IPS DF 4.7 (cell line): Measurements from ENCODE around the gene THBS2.
"Not testable (repeated sequence)": the region's sequence is repeated elsewhere in the genome, so short reads cannot be mapped to it uniquely, and the experiment has no call there.

ENCODE experiments used
- DNase-seq: peaks from one replicate; pipeline ENCODE4 v3.0.0-alpha.2; 2013; ENCODE audit warnings: low spot score; ENCODE audit errors: extremely low read depth

Gene THBS2

DNA sequence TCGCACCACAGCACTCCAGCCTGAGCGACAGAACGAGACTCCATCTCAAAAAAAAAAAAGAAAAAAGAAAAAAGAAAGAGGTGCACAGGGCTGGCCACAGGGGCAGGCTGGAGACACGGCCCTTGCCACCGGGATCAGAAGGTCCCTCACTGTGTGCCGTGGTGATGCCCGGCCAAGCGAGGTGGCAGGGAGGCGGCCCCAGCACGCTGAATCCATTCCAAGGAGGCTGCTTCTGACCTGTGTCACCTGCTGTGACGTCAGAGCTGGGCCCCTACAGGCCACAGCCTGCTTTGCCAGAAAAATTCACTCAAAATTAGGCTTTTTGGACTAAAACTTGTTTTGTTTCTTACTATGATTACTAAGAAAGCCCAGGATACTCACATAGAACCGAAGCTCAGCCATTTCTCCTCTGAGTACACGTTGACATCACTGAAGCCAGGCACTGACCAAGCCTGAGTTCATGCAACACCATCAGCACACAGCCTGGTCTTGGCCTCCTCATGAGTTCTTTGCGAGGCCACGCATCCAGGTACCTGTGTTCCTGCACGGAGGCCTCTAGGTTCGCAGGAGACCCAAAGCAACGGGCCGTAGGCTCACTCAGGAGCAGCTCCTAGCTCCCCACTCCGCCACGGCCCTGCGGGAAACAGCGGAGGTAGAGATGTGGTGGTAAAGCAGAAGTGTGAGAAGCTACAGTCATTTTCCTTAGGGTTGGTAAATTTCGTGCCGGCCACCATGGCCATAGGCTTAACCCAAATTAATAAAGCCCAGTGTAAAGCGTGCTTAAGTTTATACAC is 67.8 kb downstream of the THBS2 start:
- no peak for DNase-seq

DNA sequence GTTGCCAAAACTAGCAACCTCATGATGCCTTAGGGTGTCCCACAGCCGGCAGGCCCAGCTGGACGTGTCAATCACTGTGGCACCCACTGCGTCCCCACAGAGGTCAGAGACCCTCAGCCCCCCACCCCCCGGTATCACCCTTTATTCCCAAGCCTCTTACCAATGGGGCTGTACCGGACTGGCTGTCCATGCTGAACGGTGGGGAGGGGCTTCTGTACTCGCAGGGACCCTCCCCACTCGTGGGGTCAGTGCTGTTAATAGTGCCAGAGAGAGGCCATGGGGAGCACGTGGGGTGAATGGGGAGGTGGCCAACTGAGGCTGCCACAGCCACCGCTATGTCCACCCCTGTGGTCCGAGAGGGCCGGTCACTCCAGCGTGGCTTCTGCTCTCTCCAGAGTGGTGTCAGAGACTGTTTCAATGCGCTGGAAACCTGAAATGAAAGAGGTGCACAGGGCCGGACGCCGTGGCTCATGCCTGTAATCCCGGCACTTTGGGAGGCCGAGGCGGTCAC is 68.6 kb downstream of the THBS2 start:
- no peak for DNase-seq

DNA sequence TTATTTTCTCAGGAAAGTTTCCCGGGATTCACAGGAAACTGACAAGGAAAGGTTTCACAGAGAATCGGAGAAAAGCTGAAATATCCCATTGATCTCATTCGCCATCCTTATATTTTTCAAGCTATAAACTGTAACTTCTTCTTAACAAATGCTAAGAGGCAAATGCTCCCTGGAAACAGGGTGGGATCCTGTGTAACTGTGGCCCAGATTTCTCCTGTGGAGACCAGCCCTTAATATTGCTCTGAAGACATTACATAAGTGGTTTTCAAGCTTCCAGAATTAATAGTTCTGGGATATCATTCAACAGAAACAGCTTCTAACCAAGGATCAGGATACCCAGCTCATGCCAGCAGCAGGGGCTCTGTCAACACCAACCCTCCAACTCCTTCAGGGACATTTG is 69.2 kb downstream of the THBS2 start:
- DNase-seq, result no peak

DNA sequence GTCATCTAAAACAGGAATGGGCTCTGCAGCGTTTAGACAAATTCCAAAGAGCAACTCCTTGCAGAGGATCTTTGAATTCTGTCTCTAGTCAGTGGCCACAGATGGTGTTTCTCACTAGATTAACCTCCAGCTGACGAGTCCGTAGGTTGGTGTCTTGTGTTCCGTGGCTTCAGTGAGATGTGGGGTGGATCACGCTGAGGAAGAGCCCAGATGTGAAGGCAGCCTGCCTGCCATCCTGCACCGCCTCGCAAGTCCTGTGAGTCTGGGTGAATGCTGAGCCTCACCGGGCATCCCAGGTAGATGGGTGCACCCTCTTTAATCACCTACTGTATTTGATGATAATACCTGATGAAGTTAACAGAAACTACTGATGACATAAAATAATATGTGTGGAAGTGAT is 70.4 kb downstream of the THBS2 start:
- no peak for DNase-seq

DNA sequence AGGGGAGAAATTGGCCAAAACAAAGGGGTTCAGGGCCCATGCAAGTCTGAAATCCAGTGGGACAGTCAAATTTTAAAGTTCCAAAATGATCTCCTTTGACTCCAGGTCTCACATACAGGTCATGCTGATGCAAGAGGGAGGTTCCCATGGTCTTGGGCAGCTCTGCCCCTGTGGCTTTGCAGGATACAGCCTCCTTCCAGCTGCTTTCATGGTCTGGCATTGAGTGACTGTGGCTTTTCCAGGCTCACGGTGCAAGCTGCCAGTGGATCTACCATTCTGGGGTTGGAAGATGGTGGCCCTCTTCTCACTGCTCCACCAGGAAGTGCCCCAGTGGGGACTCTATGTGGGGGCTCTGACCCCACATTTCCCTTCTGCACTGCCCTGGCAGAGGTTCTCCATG is 73.8 kb downstream of the THBS2 start:
- DNase-seq, result not testable (repeated sequence)

DNA sequence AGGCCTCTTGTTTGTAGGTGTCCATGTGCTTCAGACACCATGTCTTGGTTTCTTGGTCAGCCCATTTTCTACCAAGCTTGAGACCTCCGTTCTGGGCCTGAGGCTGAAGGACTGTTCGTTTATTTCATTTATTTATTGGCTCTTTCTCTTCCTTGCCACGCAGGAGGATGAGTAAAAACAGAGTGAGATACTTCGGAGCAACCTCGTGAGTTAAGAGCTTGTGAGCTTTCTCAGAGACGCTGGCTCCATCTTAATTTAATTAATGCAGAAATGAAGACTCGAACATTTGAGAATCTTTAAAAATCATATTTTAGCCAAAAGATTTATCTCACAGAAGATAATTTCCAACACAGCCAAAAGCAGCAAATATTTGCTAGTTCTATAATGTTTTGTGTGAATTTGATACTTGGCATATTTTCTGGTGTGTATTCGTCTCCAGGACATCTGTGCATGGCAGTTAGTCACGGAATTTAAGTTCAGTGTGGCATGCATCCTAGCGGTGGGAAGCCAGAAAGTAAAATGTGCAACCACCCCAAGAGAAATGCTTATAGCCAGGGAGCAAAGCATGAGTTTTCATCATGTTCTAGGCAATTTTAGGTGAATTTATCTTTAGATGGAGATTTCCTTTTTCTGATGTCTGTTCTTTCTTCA is 76.0 kb downstream of the THBS2 start:
- no peak for DNase-seq

DNA sequence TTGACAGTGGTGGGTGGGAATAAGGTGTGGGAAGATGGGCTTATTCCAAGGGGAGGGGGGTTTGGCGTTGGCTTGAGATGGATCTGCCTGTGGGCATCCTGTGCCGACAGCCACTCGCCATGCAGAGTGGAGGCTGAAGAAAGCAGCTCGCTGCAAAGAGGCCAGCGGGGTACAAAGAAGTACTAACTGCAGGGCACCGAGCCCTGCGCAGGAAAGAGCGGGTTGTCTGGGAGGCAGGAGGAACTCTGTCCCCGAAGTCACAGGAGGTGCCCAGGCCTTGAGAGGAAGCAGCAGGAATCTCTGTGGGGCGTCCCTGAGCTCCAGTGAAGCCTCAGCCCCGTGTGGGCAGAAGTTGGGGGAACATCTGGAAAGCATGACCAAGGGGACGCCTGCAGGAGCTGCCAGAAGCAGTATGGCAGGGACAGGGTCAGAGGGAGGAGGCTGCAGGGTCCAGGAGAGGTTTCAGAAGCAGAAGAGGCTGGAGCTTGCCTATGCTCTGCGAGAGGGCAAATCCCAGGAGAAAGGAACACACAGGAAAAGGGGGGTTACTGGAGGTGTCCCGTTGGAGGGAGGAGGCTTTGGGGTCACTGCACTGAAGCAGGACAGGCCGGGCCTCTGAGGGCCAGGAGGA is 77.2 kb downstream of the THBS2 start:
- no peak for DNase-seq

DNA sequence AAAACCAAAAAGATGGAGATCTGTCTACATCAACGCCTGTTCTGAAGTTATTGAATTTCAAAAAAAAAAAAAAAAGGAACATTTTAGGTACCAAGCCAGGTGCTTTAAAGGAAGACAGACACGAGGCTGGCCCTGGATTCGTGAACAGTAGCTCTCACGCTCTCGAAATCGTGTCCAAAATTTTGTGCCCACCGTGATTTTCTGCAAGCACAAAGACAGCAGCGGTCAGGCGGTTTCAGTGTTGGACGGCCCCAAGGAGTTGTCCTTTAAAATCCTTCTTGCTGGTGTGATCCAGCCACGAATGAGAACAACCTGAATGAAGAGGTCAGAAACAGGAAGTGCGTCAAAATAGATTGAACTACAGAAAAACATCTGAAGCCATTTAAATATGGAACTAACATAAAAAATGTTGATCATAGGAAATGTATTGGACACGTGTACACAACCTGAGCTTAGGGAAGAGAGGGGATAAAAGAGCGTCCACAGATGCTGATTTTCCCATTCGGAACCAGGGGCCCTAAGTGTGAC is 78.2 kb downstream of the THBS2 start:
- no peak for DNase-seq

DNA sequence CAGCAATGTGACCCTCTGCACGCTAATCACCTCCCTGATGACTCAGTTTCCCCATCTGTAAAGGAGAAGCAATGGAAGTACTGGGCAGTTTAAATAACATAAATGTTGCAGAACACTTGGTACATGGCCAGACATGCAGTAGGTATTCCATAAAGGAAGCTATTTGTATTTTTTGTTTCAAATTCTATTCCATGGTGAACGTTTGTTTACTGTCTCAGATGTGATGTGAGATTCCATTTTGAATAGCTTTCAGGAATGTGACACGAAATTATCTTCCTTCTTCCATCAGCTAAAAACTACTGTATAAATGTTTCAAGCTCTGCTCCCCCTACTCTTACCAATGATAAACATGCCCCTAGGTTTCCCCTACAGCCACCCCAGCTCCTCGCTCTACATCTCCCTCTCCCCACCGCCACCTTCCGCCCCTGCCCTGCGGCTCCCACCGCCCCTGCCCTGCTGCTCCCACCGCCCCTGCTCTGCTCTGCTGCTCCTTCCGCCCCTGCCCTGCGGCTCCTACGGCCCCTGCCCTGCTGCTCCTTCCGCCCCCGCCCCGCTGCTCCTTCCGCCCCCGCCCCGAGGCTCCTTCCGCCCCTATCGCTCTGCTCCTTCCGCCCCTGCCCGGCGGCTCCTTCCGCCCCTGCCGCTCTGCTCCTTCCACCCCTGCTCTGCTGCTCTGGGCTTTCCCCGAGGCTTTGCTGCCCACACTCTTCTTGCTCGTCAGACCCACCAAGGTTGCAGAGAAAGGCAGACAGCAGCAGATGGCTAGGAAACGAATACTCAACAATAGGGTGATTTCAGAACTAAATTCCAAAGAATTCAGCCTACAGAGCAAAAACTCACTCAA is 78.9 kb downstream of the THBS2 start:
- DNase-seq, result no peak

DNA sequence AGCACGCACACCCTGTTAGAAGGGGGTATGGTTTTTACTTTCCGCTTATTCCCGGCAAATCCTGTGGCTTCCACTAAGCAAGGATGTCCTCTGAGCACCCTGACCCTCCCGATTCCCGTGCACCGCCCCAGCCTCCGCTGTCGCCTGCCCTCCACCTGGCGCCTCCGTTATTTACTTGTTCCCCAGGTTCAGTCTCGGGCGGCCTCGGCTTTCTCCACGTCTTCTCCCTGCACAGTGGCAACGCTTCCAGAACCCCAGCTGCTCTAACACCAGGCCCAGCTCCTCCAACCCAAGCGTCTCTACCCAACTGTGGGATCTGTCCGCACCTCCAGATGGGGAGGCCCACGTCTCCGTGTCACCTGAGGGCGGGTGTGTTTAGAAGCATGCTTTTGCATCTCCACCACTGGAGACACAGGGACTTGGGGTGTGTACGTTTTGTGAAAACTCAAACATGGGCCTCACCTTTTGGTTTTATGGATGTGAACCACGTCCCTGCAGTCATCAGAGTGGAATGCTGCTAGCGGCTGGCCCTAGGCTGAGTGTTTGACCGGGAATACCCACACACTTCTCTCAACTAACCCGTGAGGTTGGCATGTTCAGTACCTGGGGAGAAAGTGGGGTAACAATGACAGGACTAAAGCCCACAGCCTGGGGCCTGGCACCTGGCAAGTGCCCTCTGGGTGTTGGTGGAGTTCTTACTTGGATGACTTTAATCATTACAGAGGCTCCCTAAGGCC is 79.9 kb downstream of the THBS2 start:
- no peak for DNase-seq

DNA sequence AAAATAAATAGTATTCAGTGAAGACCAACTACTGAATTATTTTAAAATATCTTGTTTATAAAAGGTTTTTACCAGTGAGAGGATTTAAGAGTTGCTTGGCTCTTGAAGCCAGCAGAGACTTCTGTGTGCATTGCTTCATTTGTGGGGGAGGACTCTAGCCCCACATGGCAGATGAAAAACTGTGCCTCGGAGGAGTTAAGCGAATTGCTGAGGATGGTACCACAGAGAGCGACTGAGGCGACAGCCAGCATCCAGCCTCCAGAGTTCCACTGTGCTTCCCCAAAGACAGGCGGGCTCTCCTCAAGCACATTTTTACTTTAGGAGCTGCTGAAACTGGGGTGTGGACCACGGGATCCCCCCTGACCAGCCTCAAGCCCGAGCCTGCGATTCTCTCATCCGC is 80.7 kb downstream of the THBS2 start:
- no peak for DNase-seq

DNA sequence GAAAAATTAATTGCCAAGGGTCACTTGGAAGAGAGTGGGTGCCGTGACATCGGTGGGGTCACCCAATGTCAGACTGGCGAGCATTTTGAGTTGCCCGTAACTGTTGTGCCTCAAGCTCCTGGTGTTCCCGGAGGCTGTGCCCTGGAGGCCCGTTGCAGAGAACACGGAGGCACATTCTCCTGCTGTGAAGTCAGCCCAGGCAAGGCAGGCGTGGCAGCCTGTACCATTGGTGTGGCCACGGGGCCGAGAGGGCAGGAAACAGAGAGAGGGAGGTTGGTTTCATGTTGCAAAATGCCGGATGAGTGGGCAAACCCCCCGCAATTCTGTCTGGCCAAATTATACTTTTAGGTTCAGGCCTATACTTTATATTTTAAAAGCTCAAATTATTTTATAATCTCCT is 81.2 kb downstream of the THBS2 start:
- no peak for DNase-seq

DNA sequence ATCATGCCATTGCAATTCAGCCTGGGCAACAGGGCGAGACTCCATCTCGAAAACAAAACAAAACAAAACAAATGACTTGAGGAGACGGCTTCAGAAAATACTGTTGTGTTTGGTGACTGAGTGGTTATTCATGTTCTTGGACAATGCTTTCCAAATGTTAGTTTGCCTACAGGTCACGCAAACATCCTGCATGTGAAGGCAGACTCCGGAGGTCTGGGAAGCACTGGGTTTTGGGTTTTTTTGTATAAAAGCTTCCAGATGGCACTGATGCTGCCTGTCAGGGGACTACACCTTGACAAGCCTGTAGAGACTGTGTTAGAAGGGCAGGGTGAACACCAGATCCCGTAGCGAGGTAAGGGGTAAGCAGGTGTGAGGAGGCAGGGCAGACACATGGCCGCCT is 81.7 kb downstream of the THBS2 start:
- DNase-seq, result no peak

DNA sequence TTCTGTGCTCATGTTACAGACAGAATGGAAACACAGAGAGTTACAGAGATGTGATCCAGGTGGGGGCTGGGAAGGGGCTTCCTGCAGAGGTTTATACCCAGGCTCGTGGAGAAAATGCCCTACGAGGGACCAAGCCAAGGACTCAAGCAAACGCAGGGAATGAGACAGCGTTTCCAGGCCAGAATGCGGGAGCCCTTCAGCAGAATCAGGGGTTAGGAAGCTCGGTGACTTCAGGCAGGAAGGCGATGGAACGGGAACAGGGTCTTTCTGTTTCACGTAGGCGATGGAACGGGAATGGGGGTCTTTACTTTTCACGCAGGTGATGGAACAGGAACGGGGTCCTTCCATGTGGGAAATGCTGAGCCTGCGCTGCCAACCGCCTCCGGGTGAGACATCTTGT is 82.6 kb downstream of the THBS2 start:
- DNase-seq, result no peak

DNA sequence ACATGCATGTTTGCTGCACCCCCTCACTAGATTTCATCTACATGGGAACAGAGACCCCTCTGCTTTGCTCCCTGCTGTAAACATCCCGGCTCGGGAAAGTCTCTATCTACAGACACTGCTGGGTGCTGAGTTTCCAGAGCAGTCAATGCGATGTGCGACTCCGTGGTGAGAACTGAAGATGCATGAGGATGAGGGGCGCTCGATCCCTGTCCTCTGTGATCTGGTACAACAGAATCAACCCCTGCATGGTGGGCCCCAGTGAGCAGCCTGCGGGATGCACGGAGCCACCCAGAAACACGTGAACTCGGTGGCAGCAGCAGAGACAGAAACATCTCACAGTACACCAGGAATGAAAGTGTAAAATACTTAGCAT is 83.1 kb downstream of the THBS2 start:
- DNase-seq, result no peak

DNA sequence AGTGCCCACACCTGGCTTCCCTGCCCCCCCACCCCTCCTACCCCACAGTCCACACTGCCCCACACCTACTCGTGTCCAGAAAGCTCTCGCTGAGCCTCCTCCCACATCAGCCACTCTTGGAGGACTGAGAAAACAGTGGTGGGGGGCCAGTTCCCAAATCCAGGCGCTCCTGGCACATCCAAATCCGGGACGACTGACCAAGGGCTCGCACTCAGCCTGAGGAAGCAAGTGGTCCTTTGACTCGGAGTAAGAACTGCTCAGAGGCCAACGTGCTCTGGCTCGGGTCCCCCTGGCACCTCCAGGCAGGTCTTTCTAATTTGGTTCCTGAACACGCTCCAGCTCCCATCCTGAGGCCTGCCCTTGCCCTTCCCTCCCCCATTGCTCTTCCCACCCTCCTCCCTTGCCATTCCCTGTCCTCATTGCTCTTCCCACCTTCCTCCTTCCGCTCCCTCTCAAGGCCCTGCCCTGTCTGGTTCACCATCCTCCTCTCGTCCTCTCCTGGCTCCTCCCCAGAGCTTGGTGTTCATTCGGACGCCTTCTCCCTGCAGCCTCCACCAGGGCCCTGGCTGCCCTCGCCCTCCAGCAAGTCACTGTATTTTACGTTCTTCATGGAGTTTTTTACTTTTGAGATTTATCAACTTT is 83.6 kb downstream of the THBS2 start:
- no peak for DNase-seq

DNA sequence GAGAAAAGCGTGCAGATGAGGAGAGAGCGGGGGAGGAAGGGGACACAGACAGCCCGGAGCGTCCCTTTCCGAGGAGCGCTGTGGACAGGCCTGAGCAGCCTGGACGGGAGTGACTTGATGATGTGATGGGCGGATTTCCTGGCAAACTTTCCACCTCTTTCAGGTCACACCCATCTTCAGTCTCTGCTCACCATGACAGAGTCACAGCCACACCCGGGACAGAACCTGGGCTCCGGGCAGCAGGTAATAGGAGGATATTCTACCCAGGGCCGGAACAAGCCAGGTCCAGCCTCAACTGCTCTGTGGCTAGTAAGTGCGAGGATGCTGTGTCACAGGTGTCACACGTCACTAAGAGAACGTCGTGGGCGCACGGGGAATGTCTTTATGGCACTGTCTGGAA is 84.3 kb downstream of the THBS2 start:
- DNase-seq, result no peak

DNA sequence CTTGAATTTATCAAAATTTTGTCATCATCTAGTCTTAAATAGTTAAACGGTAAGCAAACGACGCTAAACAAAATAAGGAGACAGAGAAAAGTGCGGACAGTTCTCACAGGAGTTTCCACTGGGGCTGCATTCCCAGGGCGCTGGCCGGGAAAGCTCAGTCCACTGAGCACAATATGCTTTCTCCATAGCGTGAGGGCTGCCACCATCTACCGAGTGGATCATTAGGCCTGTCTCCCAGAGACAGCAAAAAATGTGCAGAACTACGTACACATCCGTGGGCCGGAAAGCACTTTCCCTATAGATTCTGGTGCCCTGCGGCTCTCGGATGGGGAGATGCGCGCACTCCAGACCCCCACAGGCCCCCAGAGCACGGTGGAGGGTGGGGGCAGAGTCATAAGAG is 84.9 kb downstream of the THBS2 start:
- DNase-seq, result no peak

DNA sequence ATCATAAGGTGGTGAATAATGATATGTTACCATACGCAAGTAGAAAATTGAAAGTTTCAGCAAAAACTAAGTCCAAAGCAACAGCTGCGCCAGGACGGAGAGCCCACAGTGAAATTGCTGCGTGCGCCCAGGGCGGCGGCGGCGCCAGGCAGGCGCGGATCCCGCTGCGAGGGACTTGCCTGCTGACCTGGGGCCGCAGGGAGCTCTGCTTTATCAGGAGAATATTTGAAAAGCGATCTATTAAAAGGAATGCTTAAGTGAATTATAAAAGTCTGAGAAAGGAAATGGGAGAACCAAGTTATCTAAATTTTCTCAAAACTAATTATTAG is 85.4 kb downstream of the THBS2 start:
- no peak for DNase-seq

DNA sequence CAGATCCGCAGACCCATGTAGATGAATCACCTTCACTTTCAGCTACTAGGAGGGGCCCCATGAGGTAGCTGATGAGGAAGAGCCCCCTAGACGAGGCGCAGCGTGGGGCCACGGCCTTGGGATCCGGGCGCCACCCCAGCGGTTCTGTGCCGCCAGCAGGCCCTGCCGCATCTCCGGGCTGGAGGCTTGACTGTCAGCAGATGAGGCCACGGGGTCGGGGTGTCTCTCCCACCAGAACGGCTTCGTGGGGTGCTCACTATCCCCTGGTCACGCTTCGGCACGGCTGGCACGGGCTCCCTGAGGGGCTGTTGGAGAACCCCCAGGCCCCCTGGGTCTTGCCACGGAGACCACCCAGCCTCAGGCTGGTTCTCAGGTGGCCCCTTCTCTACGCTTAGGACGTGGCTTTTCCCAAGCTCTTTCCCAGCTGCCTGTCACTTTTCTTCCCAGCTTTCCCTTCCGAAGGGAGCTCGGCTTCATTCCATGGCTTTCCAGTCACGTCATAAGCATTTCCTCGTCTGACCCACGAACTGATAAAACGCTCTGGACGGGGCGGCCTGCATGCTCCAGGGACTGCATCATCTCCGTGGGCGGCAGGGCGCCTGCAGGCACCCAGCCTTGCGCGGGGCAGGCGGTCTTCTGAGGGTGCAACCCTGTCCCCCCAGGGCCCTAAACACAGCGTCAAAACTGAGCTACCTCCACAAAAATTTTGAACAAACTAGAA is 85.9 kb downstream of the THBS2 start:
- no peak for DNase-seq
